Activated CD8-positive, alpha-beta memory T cell treated with anti-CD3 and anti-CD28 coated beads, Interleukin-2, amount 50 U/mL, for 24 hours (primary cell): Measurements from ENCODE around the gene SYNGR2.

Experiments used
- DNase-seq: peaks from one replicate; pipeline ENCODE4 v3.0.0-alpha.2; 2020; ENCODE audit errors: extremely low read depth

The SYNGR2 gene

DNA sequence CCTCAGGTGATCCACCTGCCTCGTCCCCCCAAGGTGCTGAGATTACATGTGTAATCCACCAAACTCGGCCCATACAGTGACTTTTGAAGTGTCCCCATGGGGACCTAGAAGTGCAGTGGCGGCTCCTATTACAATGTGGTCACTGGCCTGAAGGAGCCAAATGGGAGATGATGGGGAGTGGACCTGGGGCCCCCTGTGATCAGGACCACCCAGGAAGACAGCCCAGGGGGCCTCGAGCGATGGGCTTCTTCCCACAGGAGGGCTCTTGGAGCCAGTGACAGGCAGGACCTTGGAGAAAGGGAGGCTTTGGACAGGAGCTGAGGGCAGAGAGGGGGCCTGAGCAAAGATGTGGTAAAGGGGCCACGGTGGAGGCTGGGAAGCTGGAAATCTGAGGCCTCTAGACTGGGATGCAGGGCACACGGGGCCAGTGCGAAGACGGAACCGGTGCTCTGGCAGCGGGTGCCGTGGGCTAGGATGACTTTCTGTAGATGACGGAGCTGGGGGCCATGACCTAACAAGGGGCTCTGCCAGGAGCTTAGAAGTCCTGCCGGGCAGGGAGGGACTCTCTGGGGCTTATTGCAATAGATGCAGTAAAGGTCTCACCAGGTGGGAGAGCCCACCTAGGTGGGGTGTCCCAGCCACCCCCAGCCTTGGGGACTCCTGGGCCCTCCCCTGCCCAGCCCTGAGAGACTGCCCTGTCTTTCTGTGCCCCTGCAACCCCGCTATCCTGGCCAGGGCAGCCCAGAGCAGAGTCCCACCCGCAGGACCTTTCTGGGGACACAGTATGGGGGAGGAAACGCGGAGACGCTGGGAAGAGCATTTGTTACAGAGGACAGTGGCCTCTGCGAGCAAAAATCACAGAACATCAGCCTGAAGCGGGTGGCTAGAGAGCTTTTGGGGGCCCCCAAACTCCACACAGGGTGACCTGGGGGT, 24.9 kb upstream of the SYNGR2 start:
- no peak for DNase-seq

GRCh38 chr17:78144147-78144719, 24.1 kb upstream of the SYNGR2 start:
- DNase-seq, result no peak

DNA sequence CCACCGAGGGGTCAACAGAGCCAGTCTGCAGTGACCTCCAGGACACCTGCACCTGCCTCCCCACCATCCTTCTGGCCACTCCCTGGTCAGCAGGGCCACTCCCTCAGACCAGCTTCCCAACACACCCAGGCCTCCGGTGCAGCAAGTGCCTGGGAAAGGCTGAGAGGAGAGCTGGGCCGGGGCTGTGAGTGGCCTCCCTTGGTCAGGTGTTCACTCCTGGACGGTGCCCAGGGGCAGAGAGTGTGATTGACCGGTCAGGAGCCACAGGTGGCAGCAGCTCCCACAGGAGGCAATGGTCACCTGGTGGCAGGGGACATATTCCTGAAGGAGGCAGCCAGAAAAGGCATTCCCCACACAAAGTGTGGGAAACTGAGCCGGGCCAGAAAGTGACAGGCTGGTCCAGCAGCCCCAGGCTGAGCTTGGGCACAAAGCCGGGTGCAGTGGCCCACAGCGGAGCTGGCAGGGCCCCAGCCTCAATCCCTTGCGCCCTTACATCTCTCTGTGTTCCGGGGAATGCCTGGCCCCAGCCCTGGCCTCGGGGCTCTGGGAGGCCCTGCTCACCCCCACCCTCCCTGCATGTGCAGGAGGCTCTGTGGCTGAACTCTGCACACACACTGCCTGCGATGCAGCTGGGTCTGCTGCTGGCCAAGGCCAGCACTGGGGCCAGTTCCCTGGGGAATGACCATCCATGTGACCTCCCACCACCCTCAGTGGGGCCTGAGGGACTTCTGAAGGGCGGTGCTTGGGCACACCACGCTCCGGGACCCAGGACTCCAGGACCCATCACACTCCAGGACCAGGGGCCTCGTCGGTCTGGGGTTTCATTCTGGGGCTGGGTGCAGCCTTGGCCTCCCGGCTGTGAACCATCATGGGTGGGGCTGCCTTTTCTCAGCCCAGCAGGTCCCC, 23.4 kb upstream of the SYNGR2 start:
- no peak for DNase-seq

GRCh38 chr17:78146471-78146869, 21.9 kb upstream of the SYNGR2 start:
- DNase-seq, result no peak

- DNase-seq, result no peak
These were observed 21.5 kb upstream of the SYNGR2 start for GRCh38 chr17:78146881-78147280.

DNA sequence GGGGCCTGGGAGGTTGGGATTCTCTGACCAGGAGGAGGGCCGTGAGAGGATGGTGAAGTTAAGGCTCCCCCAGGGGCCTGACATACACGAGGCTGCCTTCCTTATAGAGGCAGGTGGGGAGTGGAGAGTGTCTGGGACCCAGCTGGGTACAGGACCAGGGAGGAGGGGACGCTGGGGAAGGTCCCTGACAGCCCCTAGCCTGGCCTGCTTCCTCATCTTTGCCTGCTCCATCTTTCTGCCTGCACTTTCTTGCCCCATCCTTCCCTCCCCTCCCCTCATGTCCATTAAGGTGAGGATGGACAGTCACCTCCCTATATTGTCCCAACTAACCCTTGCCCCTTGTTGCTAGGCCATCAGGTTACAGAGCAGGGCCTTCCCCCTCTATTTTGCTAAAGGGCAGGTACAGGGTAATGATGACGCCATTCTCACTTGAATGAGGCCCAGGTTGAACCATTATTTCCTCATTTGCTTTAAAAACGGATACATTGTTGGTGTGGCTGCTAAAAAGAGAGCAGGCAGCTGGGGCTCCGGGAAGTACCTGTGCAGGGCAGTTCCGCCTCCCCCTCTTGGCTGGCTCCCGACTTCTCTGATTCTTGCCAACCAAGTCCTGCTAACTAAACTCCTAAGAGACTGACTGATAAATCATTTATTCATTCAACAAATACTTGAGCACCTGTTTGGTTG, 20.9 kb upstream of the SYNGR2 start:
- no peak for DNase-seq

GRCh38 chr17:78148286-78149016, 19.9 kb upstream of the SYNGR2 start:
- no peak for DNase-seq

GRCh38 chr17:78151514-78152008, 16.8 kb upstream of the SYNGR2 start:
- no peak for DNase-seq

DNA sequence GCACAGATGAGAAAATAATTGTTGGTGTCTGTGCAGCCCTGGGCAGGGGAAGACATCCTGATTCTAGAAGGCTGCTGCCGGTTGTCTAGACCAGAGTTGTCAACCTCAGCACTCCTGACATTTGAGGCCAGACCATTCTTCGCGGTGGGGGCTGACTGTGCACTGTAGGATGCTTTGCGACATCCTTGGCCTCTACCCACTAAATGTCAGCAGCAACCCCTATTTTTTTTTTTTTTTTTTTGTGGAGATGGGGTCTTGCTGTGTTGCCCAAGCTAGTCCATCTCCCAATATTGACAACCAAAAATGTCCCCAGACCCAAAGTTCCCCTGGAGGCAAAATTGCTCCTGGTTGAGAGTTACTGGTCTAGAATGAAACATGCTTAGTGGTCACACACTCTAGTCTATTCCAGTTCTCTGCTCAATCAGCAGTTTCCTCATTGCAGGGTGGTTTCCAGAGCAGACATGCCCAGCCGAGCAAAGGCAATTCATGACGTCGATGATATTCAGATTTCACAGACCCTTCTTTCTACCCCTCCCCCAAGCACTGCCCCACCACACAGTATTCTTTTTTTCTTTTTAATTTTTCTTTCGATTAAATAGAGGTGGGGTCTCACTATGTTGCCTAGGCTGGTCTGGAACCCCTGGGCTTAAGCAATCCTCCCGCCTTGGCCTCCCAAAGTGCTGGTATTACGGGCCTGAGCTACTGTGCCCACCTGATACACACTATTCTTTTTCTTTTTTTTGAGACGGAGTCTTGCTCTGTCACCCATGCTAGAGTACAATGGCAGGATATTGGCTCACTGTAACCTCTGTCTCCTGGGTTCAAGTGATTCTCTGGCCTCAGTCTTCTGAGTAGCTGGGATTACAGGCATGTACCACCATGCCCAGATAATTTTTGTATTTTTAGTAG, 13.2 kb upstream of the SYNGR2 start:
- DNase-seq, result no peak

DNA sequence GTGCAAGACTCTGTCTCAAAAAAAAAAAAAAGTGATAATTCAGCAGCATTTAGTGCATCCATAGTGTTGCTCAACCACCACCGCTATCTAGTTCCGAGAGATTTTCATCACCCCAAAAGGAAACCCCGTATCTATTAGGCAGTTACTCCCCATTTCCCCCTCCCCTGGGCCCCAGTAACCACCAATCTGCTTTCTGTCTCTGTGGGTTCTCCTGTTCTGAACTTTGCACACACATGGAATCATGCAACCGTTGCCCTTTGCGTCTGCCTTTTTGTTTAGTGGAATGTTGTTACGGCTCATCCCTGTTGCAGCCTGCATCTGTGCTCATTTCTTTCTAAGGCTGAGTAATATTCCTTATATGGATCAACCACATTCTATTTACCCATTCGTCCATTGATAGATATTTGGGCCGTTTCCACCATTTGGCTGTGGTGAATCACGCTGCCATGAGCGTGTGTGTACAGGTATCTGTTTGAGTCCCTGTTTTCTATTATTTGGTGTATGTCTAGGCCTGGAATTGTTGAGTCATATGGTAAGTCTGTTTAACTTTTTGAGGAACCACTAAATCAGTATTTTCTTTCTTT, 8.7 kb upstream of the SYNGR2 start:
- DNase-seq, result no peak

GRCh38 chr17:78163881-78164747, 4.3 kb upstream of the SYNGR2 start:
- no peak for DNase-seq

- no peak for DNase-seq
These were observed 3.4 kb upstream of the SYNGR2 start for GRCh38 chr17:78164748-78165607.

DNA sequence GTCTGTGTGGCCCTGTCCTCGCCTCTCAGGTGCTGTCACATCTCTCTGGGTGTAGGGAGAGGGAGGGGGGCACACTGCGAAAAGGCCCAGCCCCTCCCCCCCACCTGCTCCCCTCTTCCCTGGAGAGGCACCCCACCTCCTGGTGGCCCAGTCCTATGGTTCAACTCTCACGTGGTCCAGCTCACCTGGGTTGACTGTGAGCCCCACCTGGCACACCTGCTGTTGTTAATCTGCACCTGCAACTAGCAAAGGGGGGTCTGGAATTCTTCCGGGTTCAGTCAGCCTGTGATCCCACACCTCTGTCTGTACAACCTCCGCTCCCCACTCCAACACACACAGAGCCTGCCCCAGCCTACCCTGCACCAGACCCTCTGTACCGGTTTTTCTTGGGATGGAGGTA, 2.0 kb upstream of the SYNGR2 start:
- no peak for DNase-seq

DNA sequence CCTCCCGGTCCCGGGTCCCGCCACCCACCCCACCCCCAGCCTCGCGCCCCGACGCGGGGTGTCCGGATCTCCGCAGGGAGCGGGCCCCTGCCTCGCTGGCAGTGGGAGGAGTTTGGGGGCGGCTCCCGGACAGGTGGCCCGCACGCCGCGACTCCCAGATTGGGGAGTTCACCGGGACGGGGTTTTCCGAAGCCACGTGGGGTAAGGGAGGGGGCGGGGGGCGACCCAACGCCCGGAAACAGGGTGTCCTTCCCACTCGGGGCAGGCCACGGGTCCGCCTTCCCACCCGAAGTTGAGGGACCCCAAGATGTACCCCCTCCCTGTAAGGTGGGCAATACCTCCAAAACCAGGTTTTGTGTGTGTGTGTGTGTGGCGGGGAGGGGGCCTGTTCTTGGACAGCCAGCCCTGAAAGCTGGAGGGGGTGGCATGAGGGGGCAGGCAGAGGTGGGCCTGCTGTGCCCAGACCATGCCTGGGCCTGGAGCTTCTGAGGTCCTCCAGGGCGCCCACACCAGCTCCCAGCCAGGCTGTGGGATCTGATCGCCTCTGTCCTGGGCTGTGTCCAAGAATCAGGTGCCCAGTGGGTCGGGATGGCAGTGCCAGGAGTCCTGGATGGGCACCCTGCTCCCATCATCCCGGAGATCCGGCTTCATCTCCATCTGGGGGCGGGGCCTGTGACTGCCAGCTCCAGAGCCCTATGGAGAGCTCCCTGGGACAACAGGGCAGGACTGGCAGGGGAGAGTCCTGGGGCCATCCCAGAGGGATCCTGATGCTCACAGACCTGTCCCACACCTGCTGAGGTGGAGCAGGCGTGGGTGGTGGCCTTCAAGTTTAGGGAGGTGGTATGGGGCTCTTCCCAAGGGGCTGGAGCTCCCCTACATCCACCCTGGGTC, 767 bp downstream of the SYNGR2 start:
- DNase-seq, result no peak

DNA sequence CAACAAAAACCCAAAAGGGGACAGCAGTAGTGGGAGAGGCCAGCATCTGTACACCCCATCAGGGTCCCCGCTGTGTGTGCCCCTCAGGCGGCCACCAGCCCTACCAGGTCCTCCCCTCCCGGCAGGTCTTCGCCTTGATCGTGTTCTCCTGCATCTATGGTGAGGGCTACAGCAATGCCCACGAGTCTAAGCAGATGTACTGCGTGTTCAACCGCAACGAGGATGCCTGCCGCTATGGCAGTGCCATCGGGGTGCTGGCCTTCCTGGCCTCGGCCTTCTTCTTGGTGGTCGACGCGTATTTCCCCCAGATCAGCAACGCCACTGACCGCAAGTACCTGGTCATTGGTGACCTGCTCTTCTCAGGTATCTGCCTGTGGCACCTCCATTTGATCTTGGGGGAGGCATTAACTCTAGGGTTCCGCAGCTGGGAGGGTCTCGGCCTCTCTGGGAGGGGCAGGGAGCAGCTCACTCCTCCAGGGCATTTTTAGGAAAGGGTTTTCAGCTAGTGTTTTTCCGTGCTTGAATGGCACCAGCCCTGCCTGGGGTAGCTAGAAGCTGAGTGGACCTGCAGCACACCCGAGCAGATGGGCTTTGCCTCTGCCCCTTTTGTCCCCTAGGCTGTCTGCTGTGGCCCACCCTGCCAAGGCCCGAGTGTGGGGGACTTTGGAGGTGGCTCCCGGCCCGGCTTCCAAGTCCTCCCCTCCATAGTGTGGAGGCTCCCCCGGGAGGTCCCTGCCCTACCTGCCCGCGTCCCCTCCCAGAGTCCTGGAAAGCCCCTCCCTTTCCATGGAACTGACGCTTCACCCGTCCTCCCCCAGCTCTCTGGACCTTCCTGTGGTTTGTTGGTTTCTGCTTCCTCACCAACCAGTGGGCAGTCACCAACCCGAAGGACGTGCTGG, 2.6 kb downstream of the SYNGR2 start:
- DNase-seq, result no peak
